ENCODE data around the gene RBM33.

GRCh38 chr7:155638366-155638765 is 6.1 kb upstream of the RBM33 start:
- no peak for TF ChIP-seq CTCF (conservative IDR thresholded peaks at IDR 0.05; ENCODE audit: low read depth, low read length)
- no peak for TF ChIP-seq NFE2L2 (IDR thresholded peaks at IDR 0.05; ENCODE audit: low read depth, low read length)
- no peak for TF ChIP-seq MAZ (IDR thresholded peaks at IDR 0.05; ENCODE audit: borderline replicate concordance, low read depth, low read length)
- TF ChIP-seq POLR2A (IDR thresholded peaks at IDR 0.05; ENCODE audit: low read depth, low read length), result no peak
- TF ChIP-seq MXI1 (IDR thresholded peaks at IDR 0.05; ENCODE audit: borderline replicate concordance, low read depth, low read length), result no peak
- no peak for TF ChIP-seq CHD1 (IDR thresholded peaks at IDR 0.05; ENCODE audit: low read depth, low read length)
- TF ChIP-seq RAD21 (IDR thresholded peaks at IDR 0.05; ENCODE audit: low read length), result no peak
